Hepatocyte (in vitro differentiated cells): Measurements from ENCODE around the gene RAPGEFL1. TPM values are rescaled to one million over a fixed set of nuclear protein-coding genes. Genes with fewer than 3 reads are reported as not detected.

Experiments
- DNase-seq: peaks from one replicate; pipeline ENCODE4 v3.0.0-alpha.2; 2016; ENCODE audit warnings: low spot score
- H2AFZ ChIP-seq: fragments of 200-600 bp; sonication (generic); 2 replicates; pipeline ENCODE4 v1.6.0; 2016; ENCODE audit warnings: antibody characterized with exemption, mild to moderate bottlenecking
- H3K27ac ChIP-seq: fragments of 200-600 bp; sonication (generic); 2 replicates; pipeline ENCODE4 v1.5.1; 2016; ENCODE audit warnings: mild to moderate bottlenecking
- H3K27me3 ChIP-seq: fragments of 200-600 bp; sonication (generic); 2 replicates; pipeline ENCODE4 v1.6.1; 2016
- H3K36me3 ChIP-seq: fragments of 200-600 bp; sonication (generic); replicated peaks from 2 replicates; pipeline ENCODE4 v1.5.1; 2016; ENCODE audit warnings: low read depth; ENCODE audit not compliant: insufficient read depth
- H3K4me1 ChIP-seq: fragments of 200-600 bp; sonication (generic); 2 replicates; pipeline ENCODE4 v1.5.1; 2016; ENCODE audit warnings: mild to moderate bottlenecking, moderate library complexity; ENCODE audit not compliant: insufficient read depth
- H3K4me2 ChIP-seq: fragments of 200-600 bp; sonication (generic); 2 replicates; pipeline ENCODE4 v1.6.0; 2016
- H3K4me3 ChIP-seq: fragments of 200-600 bp; sonication (generic); 2 replicates; pipeline ENCODE4 v1.5.1; 2016; ENCODE audit warnings: mild to moderate bottlenecking
- H3K79me2 ChIP-seq: fragments of 200-600 bp; sonication (generic); 2 replicates; pipeline ENCODE4 v1.6.0; 2017; ENCODE audit warnings: mild to moderate bottlenecking
- H3K9me2 ChIP-seq: fragments of 200-600 bp; sonication (generic); replicated peaks from 2 replicates; pipeline ENCODE4 v1.6.0; 2017; ENCODE audit warnings: mild to moderate bottlenecking; ENCODE audit not compliant: insufficient read depth
- H3K9me3 ChIP-seq: fragments of 200-600 bp; sonication (generic); 2 replicates; pipeline ENCODE4 v1.5.1; 2016; ENCODE audit warnings: low read depth, mild to moderate bottlenecking
- H4K20me1 ChIP-seq: fragments of 200-600 bp; sonication (generic); 2 replicates; pipeline ENCODE4 v1.6.0; 2016; ENCODE audit warnings: mild to moderate bottlenecking; ENCODE audit not compliant: insufficient read depth, poor library complexity, severe bottlenecking
- EZH2 ChIP-seq: fragments of 200-600 bp; sonication (generic); IDR thresholded peaks from 2 replicates; pipeline ENCODE4 v1.6.1; 2016; ENCODE audit warnings: antibody characterized with exemption, mild to moderate bottlenecking, borderline replicate concordance
- EZH2phosphoT487 ChIP-seq: fragments of 200-600 bp; sonication (generic); IDR thresholded peaks from one replicate; pipeline ENCODE4 v1.6.1; 2018; ENCODE audit warnings: antibody characterized with exemption, mild to moderate bottlenecking, low read depth, moderate library complexity; ENCODE audit not compliant: unreplicated experiment, severe bottlenecking
- WGBS: methylation state at CpG from one replicate; pipeline ENCODE4 v1.1.6; 2016; ENCODE audit warnings: low lambda C conversion rate; ENCODE audit errors: missing lambda C conversion rate; 5-methylcytosine and 5-hydroxymethylcytosine counted together
- polyA plus RNA-seq: library from polyadenylated mRNA; unstranded; fragments of >200 nt; fragmentation: Nextera tagmentation; extraction: Ambion mirVana; gene quantifications from 2 replicates; pipeline ENCODE4 v1.2.1, GENCODE V29; 2016
- total RNA-seq: library from RNA; depleted of rRNA; stranded (reverse); fragments of >200 nt; gene quantifications from 2 replicates; pipeline ENCODE4 v1.2.3, GENCODE V29; 2014
- TF ChIP-seq, protein P1 (sequence below): fragments of 200-600 bp; sonication (generic); IDR thresholded peaks from 2 replicates; pipeline ENCODE4 v1.5.1; 2016; ENCODE audit warnings: antibody characterized with exemption, mild to moderate bottlenecking; ENCODE audit not compliant: poor library complexity

Gene RAPGEFL1
- total and polyA plus RNA-seq, 2 experiments from 2014 or later = 4.2 to 4.9 TPM

DNA sequence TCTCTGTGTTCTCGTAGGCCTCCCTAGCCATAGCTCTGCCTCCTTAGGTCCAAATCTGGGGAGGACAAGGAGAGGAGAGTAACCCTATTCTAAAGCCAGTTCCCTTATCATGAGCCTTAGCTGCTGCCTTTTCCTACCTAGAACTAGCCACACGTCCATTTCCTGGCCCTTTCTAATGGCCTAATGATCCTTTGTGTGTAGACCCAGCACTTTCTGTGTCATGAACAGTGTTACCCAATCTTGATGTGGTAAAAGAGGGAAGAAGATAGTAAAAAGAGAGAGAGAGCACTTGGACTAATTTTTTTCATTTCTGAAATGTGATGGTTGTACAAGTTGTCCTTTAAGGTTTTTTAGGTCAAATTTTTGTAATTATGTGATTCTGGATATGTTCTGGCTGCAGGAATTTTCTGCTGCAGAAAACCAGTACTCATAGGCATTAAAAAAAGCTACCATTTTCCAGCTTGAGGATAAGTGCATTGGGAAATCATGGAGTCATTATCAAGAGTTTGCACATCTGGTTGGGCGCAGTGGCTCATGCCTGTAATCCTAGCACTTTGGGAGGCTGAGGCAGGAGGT is 18.7 kb upstream of the RAPGEFL1 start:
- no peak for DNase-seq
- Histone ChIP-seq H3K4me2 (no peak overlapping the region), H3K9me3 (no peaks in the 10 kb centered on the region), H3K79me2 (peaks cover 60% of the 10 kb centered on the region), H3K27me3 (no peaks in the 10 kb centered on the region), H3K36me3 (peaks cover 4% of the 10 kb centered on the region), H3K9me2 (no peaks in the 10 kb centered on the region), H2AFZ (no peak overlapping the region), H3K27ac (no peak overlapping the region), H4K20me1 (peaks cover 3% of the 10 kb centered on the region), H3K4me3 (no peak overlapping the region), H3K4me1 (no peaks in the 10 kb centered on the region)
- WGBS = 83% methylated on average over 3 of the region's 3 CpGs
- TF ChIP-seq, protein P1, sequence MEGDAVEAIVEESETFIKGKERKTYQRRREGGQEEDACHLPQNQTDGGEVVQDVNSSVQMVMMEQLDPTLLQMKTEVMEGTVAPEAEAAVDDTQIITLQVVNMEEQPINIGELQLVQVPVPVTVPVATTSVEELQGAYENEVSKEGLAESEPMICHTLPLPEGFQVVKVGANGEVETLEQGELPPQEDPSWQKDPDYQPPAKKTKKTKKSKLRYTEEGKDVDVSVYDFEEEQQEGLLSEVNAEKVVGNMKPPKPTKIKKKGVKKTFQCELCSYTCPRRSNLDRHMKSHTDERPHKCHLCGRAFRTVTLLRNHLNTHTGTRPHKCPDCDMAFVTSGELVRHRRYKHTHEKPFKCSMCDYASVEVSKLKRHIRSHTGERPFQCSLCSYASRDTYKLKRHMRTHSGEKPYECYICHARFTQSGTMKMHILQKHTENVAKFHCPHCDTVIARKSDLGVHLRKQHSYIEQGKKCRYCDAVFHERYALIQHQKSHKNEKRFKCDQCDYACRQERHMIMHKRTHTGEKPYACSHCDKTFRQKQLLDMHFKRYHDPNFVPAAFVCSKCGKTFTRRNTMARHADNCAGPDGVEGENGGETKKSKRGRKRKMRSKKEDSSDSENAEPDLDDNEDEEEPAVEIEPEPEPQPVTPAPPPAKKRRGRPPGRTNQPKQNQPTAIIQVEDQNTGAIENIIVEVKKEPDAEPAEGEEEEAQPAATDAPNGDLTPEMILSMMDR = no peak
- TF ChIP-seq EZH2 (no peak), EZH2phosphoT487 (no peak)

DNA sequence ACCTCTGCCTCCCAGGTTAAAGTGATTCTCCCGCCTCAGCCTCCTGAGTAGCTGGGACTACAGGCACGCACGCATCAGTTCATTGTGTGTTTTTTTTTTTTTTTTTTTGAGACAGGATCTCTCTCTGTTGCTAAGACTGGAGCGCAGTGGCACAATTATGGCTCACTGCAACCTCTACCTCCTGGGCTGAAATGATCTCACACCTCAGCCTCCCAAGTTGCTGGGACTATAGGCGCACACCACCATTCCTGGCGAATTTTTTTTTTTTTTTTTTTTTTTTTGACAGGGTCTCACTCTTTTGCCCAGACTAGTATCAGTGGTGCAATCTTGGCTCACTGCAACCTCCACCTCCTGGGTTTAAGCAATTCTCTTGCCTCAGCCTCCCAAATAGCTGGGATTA is 17.8 kb upstream of the RAPGEFL1 start:
- WGBS = 92% methylated on average over 6 of the region's 6 CpGs
- Histone ChIP-seq H2AFZ (no peak overlapping the region), H3K27ac (no peak overlapping the region), H3K4me1 (no peaks in the 10 kb centered on the region), H3K79me2 (peaks cover 54% of the 10 kb centered on the region), H3K4me2 (no peak overlapping the region), H3K9me3 (no peaks in the 10 kb centered on the region), H3K27me3 (no peaks in the 10 kb centered on the region), H3K9me2 (no peaks in the 10 kb centered on the region), H4K20me1 (peaks cover 3% of the 10 kb centered on the region), H3K36me3 (peaks cover 4% of the 10 kb centered on the region), H3K4me3 (no peak overlapping the region)
- DNase-seq = no peak
- no peak for TF ChIP-seq EZH2phosphoT487
- TF ChIP-seq, protein P1 = no peak
- no peak for TF ChIP-seq EZH2

- no peaks in the 10 kb centered on the region for H3K36me3 ChIP-seq
- no peaks in the 10 kb centered on the region for H3K4me1 ChIP-seq
- H3K9me2 ChIP-seq = no peaks in the 10 kb centered on the region
- peak overlapping the region; percentile 50 for H3K27ac ChIP-seq
- WGBS = 97% methylated on average over 3 of the region's 3 CpGs
- no peak for TF ChIP-seq EZH2phosphoT487
- TF ChIP-seq, protein P1 = no peak
- no peak for TF ChIP-seq EZH2
- no peaks in the 10 kb centered on the region for H3K9me3 ChIP-seq
- no peaks in the 10 kb centered on the region for H4K20me1 ChIP-seq
- no peak overlapping the region for H3K4me2 ChIP-seq
- no peaks in the 10 kb centered on the region for H3K79me2 ChIP-seq
- no peak overlapping the region for H3K4me3 ChIP-seq
- no peak for DNase-seq
- H2AFZ ChIP-seq = no peak overlapping the region
- H3K27me3 ChIP-seq = no peaks in the 10 kb centered on the region
Observed at GRCh38 chr17:40167685-40168261, 9.5 kb upstream of the RAPGEFL1 start.
